GM21825 (cell line): Measurements from ENCODE around the gene SCT.

ENCODE experiments used
- ATAC-seq: cut with Tn5 transposase; IDR thresholded peaks from one replicate; pipeline ENCODE4 v1.9.1; 2021; ENCODE audit warnings: mild to moderate bottlenecking, moderate library complexity; ENCODE audit not compliant: unreplicated experiment

SCT gene

DNA sequence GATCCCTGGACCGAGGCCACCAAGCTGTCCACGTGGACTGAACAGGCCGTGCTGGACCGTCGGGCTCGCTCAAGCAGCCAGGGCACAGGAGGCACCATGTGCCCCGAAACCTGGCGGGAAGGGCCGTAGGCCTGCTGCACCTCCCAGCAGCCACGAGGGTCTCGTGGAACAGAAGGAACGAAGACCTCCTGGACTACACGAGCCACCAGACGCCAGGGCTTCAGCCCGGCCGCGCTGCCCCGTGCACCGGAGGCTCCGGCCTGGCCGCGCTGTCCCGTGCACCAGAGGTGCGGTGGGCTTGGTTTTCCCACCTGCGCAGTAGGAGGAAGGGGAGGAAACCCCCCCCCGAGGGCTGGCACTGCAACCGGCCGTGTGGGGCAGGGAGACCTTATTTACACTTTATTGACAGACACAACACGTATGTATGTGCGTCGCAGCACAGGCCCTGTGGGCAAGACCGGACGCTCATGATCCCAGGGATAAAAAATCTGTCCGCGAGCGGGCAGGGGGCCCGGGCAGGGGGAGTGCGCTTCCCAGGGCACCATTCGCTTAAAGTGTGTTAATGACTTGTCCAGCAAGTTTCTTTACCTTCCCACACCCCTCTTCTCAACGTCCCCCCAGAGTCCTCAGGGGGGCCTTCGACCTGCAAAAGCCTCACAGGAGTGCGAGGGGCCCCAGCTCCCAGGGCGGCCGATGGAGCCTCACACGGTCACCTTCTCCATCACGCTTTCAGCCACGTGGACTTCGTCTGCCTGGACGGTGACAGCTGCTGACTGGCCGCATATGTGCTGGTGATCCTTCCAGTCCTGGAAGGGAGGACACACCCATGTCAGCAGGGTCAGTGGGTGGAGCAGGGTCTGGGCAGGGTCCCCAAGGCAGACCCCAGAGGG lies 17.1 kb upstream of the SCT start:
- ATAC-seq, result no peak

DNA sequence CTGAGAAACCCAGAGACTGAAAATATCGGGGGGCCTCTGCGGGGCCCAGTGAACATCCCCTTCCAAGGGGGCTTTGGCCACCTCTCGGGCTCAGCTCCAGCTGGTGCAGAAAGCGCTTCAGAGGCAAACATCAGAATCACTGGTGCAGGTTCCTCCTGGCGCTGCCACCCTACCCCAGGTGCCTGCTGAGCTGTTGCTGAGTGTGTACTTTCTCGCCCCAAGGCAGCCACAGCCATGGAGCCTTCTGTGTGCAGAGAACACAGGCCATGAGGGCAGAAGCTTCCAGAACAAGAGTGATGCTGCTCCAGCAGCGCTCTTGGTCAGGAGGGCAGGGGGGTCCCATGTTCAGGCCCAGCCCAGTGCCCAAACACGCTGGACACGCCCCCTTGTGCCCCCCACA lies 16.4 kb upstream of the SCT start:
- ATAC-seq, result no peak

DNA sequence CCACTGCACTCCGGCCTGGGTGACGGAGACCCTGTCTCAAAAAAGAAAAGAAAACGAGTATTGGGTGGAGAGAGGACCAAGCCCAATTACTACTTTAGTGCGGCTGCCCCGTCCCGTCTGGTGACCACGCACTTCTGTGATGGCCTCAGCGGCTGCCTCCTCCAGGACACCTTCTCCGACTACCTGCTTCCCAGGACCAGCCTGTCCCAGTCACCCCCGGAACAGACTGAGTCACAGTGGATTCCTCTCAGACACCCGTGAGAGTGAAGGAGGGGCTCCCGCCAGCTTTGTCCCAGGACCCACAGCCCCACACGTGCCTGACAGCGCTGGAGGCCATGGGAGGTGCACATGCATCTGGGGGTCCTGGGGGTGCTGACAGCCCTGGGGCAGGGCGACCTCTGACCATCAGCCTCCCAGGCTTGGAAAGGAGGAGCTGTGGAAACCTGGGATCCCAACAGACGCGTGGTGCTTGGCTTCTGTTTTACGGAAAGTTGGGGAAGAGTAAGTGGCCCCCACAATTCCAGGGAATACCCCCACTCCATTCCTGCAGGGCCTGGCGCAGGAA lies 14.9 kb upstream of the SCT start:
- ATAC-seq, result no peak

DNA sequence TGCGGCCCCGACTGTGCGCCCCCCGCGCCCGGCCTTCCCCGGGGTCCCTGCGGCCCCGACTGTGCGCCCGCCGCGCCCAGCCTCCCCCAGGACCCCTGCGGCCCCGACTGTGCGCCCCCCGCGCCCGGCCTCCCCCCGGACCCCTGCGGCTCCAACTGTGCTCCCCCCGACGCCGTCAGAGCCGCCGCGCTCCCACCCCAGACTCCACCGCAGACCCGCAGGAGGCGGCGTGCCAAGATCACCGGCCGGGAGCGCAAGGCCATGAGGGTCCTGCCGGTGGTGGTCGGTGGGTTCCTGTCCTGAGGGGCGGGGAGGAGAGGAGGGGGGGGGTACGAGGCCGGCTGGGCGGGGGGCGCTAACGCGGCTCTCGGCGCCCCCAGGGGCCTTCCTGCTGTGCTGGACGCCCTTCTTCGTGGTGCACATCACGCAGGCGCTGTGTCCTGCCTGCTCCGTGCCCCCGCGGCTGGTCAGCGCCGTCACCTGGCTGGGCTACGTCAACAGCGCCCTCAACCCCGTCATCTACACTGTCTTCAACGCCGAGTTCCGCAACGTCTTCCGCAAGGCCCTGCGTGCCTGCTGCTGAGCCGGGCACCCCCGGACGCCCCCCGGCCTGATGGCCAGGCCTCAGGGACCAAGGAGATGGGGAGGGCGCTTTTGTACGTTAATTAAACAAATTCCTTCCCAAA lies 13.2 kb upstream of the SCT start:
- ATAC-seq, result no peak

DNA sequence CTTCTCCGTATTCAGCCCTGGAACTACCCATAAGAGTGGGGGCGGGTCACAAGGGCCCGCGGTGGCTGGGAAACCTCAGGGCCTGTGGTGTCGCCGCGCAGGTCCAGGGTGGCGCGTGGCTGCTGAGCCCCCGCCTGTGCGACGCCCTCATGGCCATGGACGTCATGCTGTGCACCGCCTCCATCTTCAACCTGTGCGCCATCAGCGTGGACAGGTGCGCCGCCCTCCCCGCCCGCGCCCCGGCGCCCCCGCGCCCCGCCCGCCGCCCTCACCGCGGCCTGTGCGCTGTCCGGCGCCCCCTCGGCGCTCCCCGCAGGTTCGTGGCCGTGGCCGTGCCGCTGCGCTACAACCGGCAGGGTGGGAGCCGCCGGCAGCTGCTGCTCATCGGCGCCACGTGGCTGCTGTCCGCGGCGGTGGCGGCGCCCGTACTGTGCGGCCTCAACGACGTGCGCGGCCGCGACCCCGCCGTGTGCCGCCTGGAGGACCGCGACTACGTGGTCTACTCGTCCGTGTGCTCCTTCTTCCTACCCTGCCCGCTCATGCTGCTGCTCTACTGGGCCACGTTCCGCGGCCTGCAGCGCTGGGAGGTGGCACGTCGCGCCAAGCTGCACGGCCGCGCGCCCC lies 12.5 kb upstream of the SCT start:
- ATAC-seq, result no peak

DNA sequence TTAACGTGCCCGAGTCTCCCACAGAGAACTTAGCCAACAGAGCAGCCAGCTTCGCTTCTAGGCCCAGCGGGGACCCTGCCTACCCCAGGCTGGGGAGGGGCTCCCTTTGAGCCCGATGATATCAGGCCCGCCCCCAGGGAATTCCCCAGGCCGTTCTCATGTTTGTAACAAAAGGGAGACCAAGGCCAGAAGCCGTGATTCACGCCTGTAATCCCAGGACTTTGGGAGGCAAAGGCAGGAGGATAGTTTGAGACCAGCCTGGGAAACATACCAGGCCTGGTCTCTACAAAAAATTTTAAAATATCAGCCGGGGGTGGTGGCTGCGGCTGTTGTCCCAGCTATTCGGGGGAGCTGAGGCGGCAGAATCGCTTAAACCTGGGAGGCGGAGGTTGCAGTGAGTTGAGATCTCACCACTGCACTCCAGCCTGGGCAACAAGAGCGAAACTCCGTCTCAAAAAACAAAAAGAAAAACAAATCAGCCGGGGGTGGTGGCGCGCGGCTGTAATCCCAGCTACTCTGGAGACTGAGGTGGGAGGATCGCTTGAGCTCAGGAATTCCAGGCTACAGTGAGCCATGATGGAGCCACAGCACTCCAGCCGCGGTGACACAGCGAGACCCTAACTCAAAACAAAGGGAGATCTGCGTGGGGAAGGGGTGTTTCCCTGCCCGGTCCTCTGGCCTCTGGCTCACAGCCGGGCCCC lies 11.8 kb upstream of the SCT start:
- ATAC-seq, result no peak

DNA sequence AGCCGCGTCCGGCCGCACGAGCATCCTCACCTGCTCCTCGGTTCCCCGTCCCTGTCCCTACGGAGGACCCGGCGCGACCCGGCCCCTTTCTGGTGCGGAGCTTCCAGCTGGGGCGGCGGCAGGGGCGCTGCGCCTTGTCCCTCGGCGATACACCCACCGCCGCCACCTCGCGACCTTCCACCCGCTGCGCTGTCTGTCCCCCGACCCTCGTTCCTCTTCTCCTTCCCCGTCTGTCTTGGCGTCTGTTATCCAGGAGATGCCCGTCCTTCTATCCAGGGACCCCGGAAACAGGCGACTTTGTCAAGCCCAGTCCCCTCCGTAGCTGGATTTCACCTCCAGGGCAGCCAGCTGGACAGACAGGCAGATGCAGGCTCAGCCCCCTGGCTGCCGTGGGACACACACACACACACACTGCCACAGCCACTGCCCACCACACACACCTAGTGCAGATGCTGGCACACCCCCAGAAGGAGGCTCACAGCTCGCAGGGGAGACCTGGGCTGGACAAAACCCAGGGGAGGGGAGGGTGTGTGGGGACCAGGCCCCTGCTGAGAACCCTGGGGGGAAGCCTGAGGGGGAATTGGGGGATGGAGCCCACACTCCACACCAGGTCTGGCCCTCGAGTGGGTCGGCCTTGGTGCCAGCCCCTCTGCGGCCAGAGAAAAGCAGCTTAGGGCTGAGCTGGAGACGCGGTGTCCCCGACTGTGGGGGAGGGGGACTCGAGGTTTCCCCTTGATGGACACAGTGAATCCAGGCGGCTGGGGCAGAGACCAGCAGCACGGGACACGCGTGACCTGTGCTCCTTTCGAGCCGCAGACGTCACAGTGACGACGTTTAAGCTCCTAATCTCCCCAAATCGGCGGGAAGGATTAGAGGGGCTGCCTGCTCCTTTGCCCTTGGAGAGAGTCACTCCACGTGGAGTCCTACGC lies 10.9 kb upstream of the SCT start:
- ATAC-seq, result no peak

DNA sequence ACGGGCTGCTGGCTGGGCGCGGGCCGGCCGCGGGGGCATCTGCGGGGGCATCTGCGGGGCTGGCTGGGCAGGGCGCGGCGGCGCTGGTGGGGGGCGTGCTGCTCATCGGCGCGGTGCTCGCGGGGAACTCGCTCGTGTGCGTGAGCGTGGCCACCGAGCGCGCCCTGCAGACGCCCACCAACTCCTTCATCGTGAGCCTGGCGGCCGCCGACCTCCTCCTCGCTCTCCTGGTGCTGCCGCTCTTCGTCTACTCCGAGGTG lies 10.3 kb upstream of the SCT start:
- no peak for ATAC-seq

DNA sequence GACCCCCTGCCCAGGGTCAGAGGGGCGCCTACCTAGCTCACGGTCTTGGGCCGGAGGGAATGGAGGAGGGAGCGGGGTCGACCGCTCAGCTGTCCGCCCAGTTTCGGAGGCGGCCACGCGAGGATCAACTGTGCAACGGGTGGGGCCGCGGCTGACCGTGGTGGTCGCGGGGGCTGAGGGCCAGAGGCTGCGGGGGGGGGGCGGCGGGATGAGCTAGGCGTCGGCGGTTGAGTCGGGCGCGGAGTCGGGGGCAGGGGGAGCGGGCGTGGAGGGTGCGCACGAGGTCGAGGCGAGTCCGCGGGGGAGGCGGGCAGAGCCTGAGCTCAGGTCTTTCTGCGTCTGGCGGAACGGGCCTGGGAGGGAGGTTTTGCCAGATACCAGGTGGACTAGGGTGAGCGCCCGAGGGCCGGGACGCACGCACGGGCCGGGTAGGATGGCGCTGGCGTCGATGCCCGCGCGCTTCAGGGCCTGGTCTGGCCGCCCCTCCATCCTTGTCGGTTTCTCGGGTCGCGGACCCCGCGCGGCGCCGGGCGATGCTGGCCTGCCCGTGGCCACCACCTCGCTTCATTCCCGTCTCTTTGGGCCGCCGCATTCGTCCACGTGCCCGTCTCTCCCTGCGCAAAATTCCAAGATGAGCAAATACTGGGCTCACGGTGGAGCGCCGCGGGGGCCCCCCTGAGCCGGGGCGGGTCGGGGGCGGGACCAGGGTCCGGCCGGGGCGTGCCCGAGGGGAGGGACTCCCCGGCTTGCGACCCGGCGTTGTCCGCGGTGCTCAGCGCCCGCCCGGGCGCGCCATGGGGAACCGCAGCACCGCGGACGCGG lies 9.7 kb upstream of the SCT start, which contains the start of gene DRD4:
Gene DRD4, plus strand, starts transcription at position 759 of the 822 bp plus-strand sequence. Its CDS starts 36 bp downstream, at position 795.
- ATAC-seq, result no peak

DNA sequence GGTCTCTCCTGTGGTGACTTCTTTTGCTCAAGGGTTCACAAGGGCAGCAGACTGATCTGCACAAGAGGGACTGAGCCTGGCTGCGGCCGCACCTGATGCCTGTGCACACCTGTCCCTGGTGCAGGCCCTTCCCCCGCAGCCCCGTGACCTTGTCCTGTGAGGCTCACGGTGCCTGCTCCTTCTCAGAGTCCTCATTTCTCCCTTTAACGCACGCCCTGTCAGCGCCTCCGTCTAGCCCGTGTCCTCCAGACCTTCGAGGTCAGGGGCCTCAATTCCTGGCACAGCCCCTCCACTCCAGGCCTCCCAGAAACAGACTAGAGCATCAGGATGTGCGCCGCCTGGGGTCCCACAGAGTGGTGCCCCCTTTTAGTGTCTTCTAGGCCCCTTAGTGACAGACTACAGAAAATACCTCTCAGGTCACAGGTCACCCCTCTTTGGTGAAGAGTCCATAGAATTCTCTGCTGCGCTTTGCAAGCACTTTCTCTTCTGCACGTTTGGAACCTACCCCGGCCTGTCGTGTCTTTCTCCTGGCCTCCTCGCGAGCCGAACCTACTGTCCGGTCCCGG lies 9.0 kb upstream of the SCT start:
- no peak for ATAC-seq

DNA sequence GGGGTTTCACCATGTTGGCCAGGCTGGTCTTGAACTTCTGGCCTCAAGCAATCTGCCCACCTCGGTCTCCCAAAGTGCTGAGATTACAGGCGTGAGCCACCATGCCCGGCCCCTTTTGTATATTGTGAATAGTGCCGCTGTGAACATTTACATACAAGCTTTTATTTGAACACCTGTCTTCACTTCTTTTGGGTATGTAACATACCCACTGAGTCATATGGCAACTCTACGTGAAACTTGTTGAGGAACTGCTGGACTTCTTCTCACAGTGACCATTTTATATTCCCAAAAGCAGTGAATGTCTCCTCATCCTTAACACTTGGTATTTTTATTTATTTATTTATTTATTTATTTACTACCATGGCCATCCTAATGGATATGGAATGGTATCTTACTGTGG lies 3.9 kb upstream of the SCT start:
- ATAC-seq, result no peak

DNA sequence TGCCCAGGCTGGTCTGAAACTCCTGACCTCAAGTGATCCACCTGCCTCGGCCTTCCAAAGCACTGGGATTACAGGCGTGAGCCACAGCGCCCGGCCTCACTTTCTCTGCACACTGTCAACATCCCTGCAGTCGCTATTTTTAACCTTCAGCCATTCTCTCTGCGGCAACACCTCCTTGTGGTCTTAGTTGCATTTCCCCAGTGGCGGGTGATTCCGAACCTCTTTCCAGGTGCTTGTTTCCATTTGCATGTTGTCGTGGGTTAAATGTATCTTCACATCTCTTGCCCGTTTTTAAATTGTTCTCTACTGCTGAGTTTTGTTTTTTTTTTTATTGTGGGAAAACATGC lies 2.2 kb upstream of the SCT start:
- ATAC-seq, result peak; percentile 69

DNA sequence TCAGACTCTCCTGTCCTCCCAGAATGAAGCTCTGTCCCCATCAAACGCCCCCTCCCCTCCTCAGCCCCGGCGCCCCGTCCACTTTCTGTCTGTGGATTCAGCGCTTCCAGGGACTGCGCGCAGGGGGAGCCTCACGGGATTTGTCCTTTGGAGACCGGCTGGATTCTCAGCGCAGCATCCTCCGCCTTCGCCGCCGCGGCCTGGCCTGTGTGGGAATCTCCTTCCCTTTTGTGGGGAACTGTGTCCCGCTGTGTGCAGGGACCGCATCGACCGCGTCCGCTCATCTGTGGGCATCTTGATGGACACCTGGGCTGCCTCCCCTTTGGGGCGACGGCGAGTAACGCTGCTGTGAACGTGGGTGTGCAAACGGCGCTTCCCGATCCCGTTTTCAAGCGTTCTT lies 1.1 kb upstream of the SCT start:
- ATAC-seq, result no peak

DNA sequence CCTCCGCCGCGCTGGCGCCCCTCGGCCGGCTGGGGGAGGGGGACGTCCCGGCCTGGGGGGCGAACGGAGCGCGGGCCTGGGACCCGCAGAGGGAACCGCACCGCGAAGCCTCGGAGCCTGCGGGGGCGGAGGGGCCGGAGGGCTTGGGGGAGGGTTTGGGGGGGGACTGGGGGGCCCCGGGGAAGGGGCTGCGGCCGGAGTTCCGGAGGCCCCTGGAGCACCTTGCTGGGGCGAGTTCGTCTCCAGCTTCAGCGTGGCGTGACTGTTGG lies 261 bp upstream of the SCT start:
- ATAC-seq, result no peak

DNA sequence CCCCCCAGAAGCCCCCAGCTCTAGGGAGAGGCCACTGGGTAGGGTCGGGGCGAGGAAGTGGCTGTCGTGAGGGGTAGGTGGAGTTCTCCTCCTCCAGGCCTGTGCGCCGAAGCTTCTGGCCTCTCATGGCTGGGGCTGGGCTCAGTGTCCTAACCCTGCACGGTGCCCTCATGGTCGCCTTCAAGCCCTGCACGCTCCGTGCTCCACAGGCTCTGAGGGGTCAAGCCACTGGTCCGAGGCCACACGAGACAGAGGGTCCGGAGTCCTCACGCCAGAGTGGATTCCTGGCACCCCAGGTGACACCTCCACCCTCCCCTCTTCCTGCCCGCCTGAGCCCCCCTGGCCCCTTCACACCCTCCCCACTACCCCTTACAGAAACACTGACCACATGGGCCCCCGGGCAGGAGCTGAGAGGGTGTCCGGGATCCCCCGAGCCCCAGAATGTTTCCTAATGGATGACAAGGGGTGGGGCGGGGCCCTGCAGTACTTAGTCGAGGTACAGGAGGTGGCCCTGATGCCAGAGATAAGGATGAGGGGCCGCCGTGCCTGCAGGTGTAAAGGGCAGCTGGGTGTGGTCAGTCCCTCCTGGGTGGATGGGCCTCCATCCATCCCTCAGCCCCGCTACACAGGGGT lies 1.2 kb downstream of the SCT start:
- ATAC-seq, result no peak

DNA sequence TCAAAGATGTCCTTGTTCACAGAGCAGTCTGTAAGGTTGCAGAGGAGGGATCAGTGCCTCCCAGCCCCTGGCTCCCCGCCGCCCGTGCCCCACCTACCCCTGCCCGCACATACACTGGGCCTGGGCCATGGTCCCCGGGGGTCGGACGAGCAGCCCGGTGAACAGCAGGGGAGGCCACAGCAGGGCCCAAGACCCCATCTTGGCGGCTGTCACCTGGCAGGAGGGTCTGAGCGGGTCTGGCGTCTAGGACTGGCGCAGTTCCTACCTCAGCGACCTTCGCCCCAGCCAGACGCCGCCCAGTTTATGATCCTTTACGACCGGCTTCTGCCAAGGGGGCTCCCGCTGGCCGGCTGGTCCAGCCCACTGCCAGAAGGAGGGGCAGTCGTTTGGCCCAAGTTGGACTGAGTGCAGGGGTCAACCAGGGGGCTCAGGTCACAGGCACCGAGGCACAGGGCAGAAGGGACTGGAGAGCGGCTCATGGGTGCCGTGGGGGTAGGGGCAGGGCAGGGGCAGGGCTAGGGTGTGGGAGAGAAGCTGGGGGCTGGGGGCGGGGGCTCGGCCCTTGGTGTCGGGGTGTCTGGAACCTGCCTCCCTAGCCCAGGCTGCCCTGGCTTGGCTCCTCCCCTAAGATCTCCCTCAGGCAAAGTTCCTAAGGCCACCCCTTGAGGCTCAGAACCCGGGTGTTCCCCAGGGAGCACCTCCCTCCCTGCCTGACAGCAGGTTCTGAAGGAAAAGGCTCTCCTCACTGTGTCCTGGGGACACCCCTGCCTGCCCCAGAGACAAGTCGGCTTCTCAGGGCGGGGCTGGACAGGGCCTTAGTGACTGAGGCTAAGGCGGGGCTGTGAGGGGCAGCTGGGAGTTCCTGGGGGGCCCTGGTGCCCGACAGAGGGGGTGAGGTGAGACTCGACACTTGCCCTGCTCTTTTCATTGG lies 2.0 kb downstream of the SCT start, which contains the start of gene CDHR5:
Gene CDHR5, minus strand, starts transcription at position 251 of the 931 bp plus-strand sequence. Its CDS starts 53 bp downstream, at position 198.
- no peak for ATAC-seq

DNA sequence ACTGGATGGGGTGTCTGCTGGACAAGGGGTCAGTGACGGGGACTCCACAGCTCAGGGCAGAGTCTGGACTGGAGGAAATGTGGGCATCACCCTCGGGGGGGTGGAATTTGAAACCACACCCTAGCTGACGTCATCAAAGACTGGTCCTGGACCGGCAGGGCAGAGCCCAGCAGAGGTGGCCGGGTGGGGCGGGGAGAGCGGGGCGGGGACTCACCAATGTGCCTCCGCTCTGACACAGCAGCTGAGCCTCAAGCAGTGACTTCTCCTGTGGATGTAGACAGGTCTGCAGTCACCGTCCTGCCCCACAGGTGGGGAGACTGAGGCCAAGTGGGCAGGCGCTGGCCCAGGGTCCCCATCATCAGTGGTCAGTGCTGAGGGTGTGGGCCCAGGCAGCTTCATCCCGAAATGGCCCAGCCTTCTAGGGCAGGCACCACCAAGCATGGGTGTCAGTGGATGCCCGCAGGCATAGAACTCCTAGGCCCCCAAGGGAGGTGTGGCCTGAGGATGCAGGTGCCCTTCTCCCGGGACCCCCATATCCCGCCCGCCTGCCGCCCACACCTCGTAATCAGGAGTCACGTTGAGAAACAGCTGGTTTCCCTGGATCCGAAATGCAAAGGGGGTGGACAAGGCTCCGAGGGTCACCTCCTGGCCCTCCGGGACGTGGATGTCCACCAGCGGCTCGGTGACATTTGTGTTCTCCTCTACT lies 2.8 kb downstream of the SCT start:
- ATAC-seq, result no peak
